ENCODE data around the gene CDC20B. TPM values are rescaled to one million over a fixed set of nuclear protein-coding genes. Genes with fewer than 3 reads are reported as not detected.

CDC20B gene
- total RNA-seq, 1 experiment from 2014 or later: 0.26 TPM

- Histone ChIP-seq H4K20me1 (ENCODE audit: control insufficient read depth, insufficient read depth, insufficient read length) (no peaks in the 10 kb centered on the region), H4K5ac (ENCODE audit: insufficient read length, low read depth, low read length) (no peak overlapping the region), H3K9ac (ENCODE audit: extremely low read depth, insufficient read length, low read length) (no peak overlapping the region), H4K8ac (replicated peaks; ENCODE audit: insufficient read length, low read depth, low read length) (no peak overlapping the region), H3K23me2 (ENCODE audit: insufficient read length, low read depth, low read length, poor library complexity, severe bottlenecking) (no peaks in the 10 kb centered on the region), H3K18ac (ENCODE audit: insufficient read length, low read depth, low read length) (no peak overlapping the region), H3K27ac (ENCODE audit: insufficient read length, low read depth, low read length) (no peak overlapping the region), H3K4me2 (ENCODE audit: insufficient read depth, insufficient read length, low read length) (no peak overlapping the region), H4K91ac (ENCODE audit: insufficient read length, low read depth, low read length) (no peak overlapping the region), H2BK5ac (ENCODE audit: insufficient read length, low read length) (no peak overlapping the region), H3K27me3 (ENCODE audit: insufficient read depth, low read length) (no peaks in the 10 kb centered on the region), H2BK20ac (ENCODE audit: low read depth, low read length, poor library complexity, severe bottlenecking) (no peak overlapping the region), H2BK12ac (ENCODE audit: insufficient read length, low read depth, low read length) (no peak overlapping the region), H2BK120ac (ENCODE audit: low read depth, low read length, poor library complexity, severe bottlenecking) (no peak overlapping the region), H3K23ac (ENCODE audit: insufficient read length, low read depth, low read length) (no peak overlapping the region), H3K79me2 (ENCODE audit: insufficient read depth, low read length) (no peaks in the 10 kb centered on the region), H3K79me1 (ENCODE audit: insufficient read depth, low read depth, low read length, poor library complexity, severe bottlenecking) (no peaks in the 10 kb centered on the region), H2AK5ac (ENCODE audit: insufficient read length, low read length) (no peak overlapping the region), H2BK15ac (ENCODE audit: low read depth, low read length) (no peak overlapping the region), H3K56ac (ENCODE audit: insufficient read length, low read depth, low read length) (no peak overlapping the region), H3T11ph (ENCODE audit: low read length) (no peak overlapping the region), H2AFZ (ENCODE audit: low read length) (no peak overlapping the region), H3K9me3 (ENCODE audit: control insufficient read depth, low read depth, low read length) (no peaks in the 10 kb centered on the region), H3K14ac (ENCODE audit: insufficient read depth, low read length) (no peak overlapping the region), H3K4ac (ENCODE audit: low read depth, low read length) (no peak overlapping the region), H3K4me1 (ENCODE audit: insufficient read depth, low read length) (no peaks in the 10 kb centered on the region)
- no peak for DNase-seq
- peaks cover 4 to 8% of the 10 kb centered on the region in 2 experiments for H3K4me1 Mint-ChIP-seq
- H3K27me3 Mint-ChIP-seq (ENCODE audit: low read depth): peaks cover 2% of the 10 kb centered on the region; the same call in 1 of the 2 replicates
- peaks cover 5% of the 10 kb centered on the region in 2 experiments; a peak in 2 of 5 replicates for H3K9me3 Mint-ChIP-seq
- WGBS (ENCODE audit: extremely low coverage, insufficient read length, low lambda C conversion rate): no CpG with 5 or more reads among the region's 2 CpGs
- H3K36me3 Mint-ChIP-seq (ENCODE audit: insufficient read depth in 1 of 3, low read depth in 3 of 3): no peaks in the 10 kb centered on the region
- no peak overlapping the region for H3K27ac Mint-ChIP-seq
- no peak for TF ChIP-seq CTCF (conservative IDR thresholded peaks at IDR 0.05)
- H3K4me3 Mint-ChIP-seq: no peak overlapping the region
Measured at GRCh38 chr5:55104036-55104772, 68.8 kb downstream of the CDC20B start.
